Neural cell (in vitro differentiated cells): ENCODE measurements around the gene TXNRD3. TPM values are rescaled to one million over a fixed set of nuclear protein-coding genes. Genes with fewer than 3 reads are reported as not detected.
"Not testable (repeated sequence)": the region's sequence is repeated elsewhere in the genome, so short reads cannot be mapped to it uniquely, and the experiment has no call there.

ENCODE experiments used
- H2AFZ ChIP-seq: fragments of 200-600, 300-800 bp; sonication (generic), shearing (Covaris generic); 2 replicates; pipeline ENCODE4 v1.6.0; 2014; ENCODE audit warnings: low read depth, mild to moderate bottlenecking, antibody characterized with exemption, low read length, moderate library complexity
- H3F3A ChIP-seq: fragments of 200-600 bp; shearing (Covaris generic); 2 replicates; pipeline ENCODE4 v1.6.1; 2016; ENCODE audit warnings: mild to moderate bottlenecking, moderate library complexity, mixed read lengths, antibody characterized with exemption, low read length; ENCODE audit not compliant: insufficient read depth, poor library complexity, severe bottlenecking
- H3K27ac ChIP-seq: fragments of 200-600, 300-800 bp; sonication (generic), shearing (Covaris generic); 2 replicates; pipeline ENCODE4 v1.5.1; 2014; ENCODE audit warnings: mild to moderate bottlenecking, low read length, moderate library complexity
- H3K27me3 ChIP-seq: fragments of 300-800, 200-600 bp; sonication (generic), shearing (Covaris generic); 2 replicates; pipeline ENCODE4 v1.6.0; 2014; ENCODE audit warnings: mild to moderate bottlenecking, low read depth, low read length, moderate library complexity; ENCODE audit not compliant: insufficient read depth
- H3K36me3 ChIP-seq: fragments of 300-800, 200-600 bp; sonication (generic), shearing (Covaris generic); 2 replicates; pipeline ENCODE4 v1.5.1; 2014; ENCODE audit warnings: mild to moderate bottlenecking, antibody characterized with exemption, low read length, moderate library complexity; ENCODE audit not compliant: insufficient read depth
- H3K4me2 ChIP-seq: fragments of 300-800, 200-600 bp; sonication (generic), shearing (Covaris generic); 2 replicates; pipeline ENCODE4 v1.6.0; 2014; ENCODE audit warnings: mild to moderate bottlenecking, low read length
- H3K4me3 ChIP-seq: fragments of 300-800, 200-600 bp; sonication (generic), shearing (Covaris generic); 2 replicates; pipeline ENCODE4 v1.5.1; 2014; ENCODE audit warnings: mild to moderate bottlenecking, low read length, moderate library complexity
- H3K79me2 ChIP-seq: fragments of 200-600 bp; shearing (Covaris generic); replicated peaks from 2 replicates; pipeline ENCODE4 v1.6.0; 2014; ENCODE audit warnings: mild to moderate bottlenecking, low read length, moderate library complexity; ENCODE audit not compliant: insufficient read depth
- H3K9ac ChIP-seq: fragments of 300-800, 200-600 bp; sonication (generic), shearing (Covaris generic); 2 replicates; pipeline ENCODE4 v1.6.1; 2016; ENCODE audit warnings: mild to moderate bottlenecking, low read length, mixed read lengths
- H3K9me2 ChIP-seq: fragments of 200-600 bp; shearing (Covaris generic); 2 replicates; pipeline ENCODE4 v1.6.1; 2016; ENCODE audit warnings: mild to moderate bottlenecking, low read length, mixed read lengths; ENCODE audit not compliant: insufficient read depth
- H3K9me3 ChIP-seq: fragments of 200-600, 300-800 bp; sonication (generic), shearing (Covaris generic); 2 replicates; pipeline ENCODE4 v1.6.1; 2016; ENCODE audit warnings: mild to moderate bottlenecking, mixed run types, low read length, moderate library complexity, mixed read lengths
- H4K20me1 ChIP-seq: fragments of 200-600 bp; shearing (Covaris generic); 2 replicates; pipeline ENCODE4 v1.6.1; 2016; ENCODE audit warnings: mild to moderate bottlenecking, mixed run types; ENCODE audit not compliant: insufficient read depth
- EP300 ChIP-seq: fragments of 450-650 bp; conservative IDR thresholded peaks from 2 replicates; pipeline ENCODE4 v1.6.1; 2014; ENCODE audit warnings: antibody characterized with exemption, mild to moderate bottlenecking, moderate library complexity; ENCODE audit not compliant: poor library complexity, severe bottlenecking
- EZH2 ChIP-seq: fragments of 200-600, 300-800 bp; shearing (Covaris generic), sonication (generic); IDR thresholded peaks from 2 replicates; pipeline ENCODE4 v1.6.1; 2014; ENCODE audit warnings: antibody characterized with exemption, low read length, borderline replicate concordance, mild to moderate bottlenecking; ENCODE audit not compliant: insufficient read depth, poor library complexity, severe bottlenecking
- POLR2AphosphoS5 ChIP-seq: IDR thresholded peaks from 2 replicates; pipeline ENCODE4 v1.6.1; 2012
- RAD21 ChIP-seq: fragments of 450-650 bp; conservative IDR thresholded peaks from 2 replicates; pipeline ENCODE4 v1.6.1; 2014; ENCODE audit warnings: antibody characterized with exemption, mild to moderate bottlenecking, moderate library complexity
- SMC3 ChIP-seq: fragments of 450-650 bp; conservative IDR thresholded peaks from 2 replicates; pipeline ENCODE4 v1.6.1; 2014; ENCODE audit warnings: antibody characterized with exemption, mild to moderate bottlenecking, moderate library complexity; ENCODE audit not compliant: poor library complexity
- TAF1 ChIP-seq: IDR thresholded peaks from 2 replicates; pipeline ENCODE4 v1.6.1; 2012; ENCODE audit warnings: low read depth
- polyA plus RNA-seq: library from polyadenylated mRNA; depleted of rRNA; stranded (reverse); fragments of >200 nt; gene quantifications from 2 replicates; pipeline ENCODE4 v1.2.3, GENCODE V29; 2014
- TF ChIP-seq, protein P1 (sequence below): IDR thresholded peaks from 2 replicates; pipeline ENCODE4 v1.6.1; 2012; ENCODE audit warnings: borderline replicate concordance
- TF ChIP-seq, protein P2 (sequence below): fragments of 450-650 bp; IDR thresholded peaks from 2 replicates; pipeline ENCODE4 v1.5.1; 2014; ENCODE audit warnings: antibody characterized with exemption, mild to moderate bottlenecking, moderate library complexity; ENCODE audit not compliant: poor library complexity, severe bottlenecking

Gene TXNRD3
- polyA plus RNA-seq, 1 donor from 2014 or later = 2.2 TPM

- H3K27ac ChIP-seq = no peak overlapping the region
- no peaks in the 10 kb centered on the region for H4K20me1 ChIP-seq
- no peaks in the 10 kb centered on the region for H3F3A ChIP-seq
- H3K27me3 ChIP-seq = no peaks in the 10 kb centered on the region
- no peaks in the 10 kb centered on the region for H3K36me3 ChIP-seq
- H3K9ac ChIP-seq = no peak overlapping the region
- H3K9me2 ChIP-seq = no peaks in the 10 kb centered on the region
- no peak overlapping the region for H2AFZ ChIP-seq
- no peaks in the 10 kb centered on the region for H3K9me3 ChIP-seq
- TF ChIP-seq, protein P1, sequence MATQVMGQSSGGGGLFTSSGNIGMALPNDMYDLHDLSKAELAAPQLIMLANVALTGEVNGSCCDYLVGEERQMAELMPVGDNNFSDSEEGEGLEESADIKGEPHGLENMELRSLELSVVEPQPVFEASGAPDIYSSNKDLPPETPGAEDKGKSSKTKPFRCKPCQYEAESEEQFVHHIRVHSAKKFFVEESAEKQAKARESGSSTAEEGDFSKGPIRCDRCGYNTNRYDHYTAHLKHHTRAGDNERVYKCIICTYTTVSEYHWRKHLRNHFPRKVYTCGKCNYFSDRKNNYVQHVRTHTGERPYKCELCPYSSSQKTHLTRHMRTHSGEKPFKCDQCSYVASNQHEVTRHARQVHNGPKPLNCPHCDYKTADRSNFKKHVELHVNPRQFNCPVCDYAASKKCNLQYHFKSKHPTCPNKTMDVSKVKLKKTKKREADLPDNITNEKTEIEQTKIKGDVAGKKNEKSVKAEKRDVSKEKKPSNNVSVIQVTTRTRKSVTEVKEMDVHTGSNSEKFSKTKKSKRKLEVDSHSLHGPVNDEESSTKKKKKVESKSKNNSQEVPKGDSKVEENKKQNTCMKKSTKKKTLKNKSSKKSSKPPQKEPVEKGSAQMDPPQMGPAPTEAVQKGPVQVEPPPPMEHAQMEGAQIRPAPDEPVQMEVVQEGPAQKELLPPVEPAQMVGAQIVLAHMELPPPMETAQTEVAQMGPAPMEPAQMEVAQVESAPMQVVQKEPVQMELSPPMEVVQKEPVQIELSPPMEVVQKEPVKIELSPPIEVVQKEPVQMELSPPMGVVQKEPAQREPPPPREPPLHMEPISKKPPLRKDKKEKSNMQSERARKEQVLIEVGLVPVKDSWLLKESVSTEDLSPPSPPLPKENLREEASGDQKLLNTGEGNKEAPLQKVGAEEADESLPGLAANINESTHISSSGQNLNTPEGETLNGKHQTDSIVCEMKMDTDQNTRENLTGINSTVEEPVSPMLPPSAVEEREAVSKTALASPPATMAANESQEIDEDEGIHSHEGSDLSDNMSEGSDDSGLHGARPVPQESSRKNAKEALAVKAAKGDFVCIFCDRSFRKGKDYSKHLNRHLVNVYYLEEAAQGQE = no peak
- TF ChIP-seq POLR2AphosphoS5 (no peak), SMC3 (no peak), RAD21 (no peak), EP300 (no peak), TAF1 (no peak), EZH2 (no peak)
- TF ChIP-seq, protein P2, sequence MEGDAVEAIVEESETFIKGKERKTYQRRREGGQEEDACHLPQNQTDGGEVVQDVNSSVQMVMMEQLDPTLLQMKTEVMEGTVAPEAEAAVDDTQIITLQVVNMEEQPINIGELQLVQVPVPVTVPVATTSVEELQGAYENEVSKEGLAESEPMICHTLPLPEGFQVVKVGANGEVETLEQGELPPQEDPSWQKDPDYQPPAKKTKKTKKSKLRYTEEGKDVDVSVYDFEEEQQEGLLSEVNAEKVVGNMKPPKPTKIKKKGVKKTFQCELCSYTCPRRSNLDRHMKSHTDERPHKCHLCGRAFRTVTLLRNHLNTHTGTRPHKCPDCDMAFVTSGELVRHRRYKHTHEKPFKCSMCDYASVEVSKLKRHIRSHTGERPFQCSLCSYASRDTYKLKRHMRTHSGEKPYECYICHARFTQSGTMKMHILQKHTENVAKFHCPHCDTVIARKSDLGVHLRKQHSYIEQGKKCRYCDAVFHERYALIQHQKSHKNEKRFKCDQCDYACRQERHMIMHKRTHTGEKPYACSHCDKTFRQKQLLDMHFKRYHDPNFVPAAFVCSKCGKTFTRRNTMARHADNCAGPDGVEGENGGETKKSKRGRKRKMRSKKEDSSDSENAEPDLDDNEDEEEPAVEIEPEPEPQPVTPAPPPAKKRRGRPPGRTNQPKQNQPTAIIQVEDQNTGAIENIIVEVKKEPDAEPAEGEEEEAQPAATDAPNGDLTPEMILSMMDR = no peak
- H3K4me2 ChIP-seq = no peak overlapping the region
- H3K79me2 ChIP-seq = no peaks in the 10 kb centered on the region
- H3K4me3 ChIP-seq = no peak overlapping the region
These were observed 55.8 kb downstream of the TXNRD3 start for GRCh38 chr3:126599101-126599500.

DNA sequence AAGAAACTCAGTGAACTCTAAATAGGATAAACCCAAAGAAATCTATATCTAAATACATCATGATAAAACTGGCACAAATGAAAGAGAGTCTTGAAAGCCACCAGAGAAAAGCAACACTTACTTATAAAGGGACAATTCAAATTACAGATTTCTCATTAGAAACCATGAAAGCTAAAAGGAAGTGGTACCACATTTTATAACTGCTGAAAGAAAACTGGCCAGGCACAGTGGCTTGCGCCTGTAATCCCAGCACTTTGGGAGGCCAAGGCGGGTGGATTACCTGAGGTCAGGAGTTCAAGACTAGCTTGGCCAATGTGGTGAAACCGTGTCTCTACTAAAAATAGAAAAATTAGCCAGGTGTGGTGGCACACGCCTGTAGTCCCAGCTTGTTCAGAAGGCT is 59.4 kb downstream of the TXNRD3 start:
- not testable (repeated sequence) for H3K27me3 ChIP-seq, H3K9me3 ChIP-seq, H3K27ac ChIP-seq, H2AFZ ChIP-seq, H4K20me1 ChIP-seq, H3K9me2 ChIP-seq, H3K9ac ChIP-seq, H3K36me3 ChIP-seq, H3K4me3 ChIP-seq, H3K4me2 ChIP-seq, H3K79me2 ChIP-seq, H3F3A ChIP-seq

DNA sequence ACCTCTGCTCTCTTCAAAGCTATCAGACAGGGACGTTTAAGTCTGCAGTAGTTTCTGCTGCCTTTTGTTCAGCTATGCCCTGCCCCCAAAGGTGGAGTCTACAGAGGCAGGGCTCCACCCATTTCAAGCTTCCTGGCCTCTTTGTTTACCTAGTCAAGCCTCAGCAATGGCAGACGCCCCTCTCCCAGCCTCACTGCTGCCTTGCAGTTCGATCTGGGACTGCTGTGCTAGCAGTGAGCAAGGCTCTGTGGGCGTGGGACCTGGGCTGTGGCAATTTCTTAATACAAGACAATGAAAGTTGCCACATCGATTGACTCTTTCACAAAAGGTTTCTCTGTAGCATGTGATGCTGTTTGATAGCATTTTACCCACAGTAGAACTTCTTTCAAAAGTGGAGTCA is 63.4 kb downstream of the TXNRD3 start:
- not testable (repeated sequence) for H2AFZ ChIP-seq

More for the DNA sequence above, 63.4 kb downstream of the TXNRD3 start:
- not testable (repeated sequence) for H3K27me3 ChIP-seq, H3K9me2 ChIP-seq, H4K20me1 ChIP-seq, H3K4me2 ChIP-seq, H3K9me3 ChIP-seq, H3K9ac ChIP-seq, H3K36me3 ChIP-seq, H3F3A ChIP-seq, H3K4me3 ChIP-seq, H3K27ac ChIP-seq, H3K79me2 ChIP-seq
